Measurements from ENCODE around the gene NR2F1. TPM values are rescaled to one million over a fixed set of nuclear protein-coding genes. Genes with fewer than 3 reads are reported as not detected.

Gene NR2F1
- total and polyA plus RNA-seq, 2 experiments from 2014 or later = not detected

DNA sequence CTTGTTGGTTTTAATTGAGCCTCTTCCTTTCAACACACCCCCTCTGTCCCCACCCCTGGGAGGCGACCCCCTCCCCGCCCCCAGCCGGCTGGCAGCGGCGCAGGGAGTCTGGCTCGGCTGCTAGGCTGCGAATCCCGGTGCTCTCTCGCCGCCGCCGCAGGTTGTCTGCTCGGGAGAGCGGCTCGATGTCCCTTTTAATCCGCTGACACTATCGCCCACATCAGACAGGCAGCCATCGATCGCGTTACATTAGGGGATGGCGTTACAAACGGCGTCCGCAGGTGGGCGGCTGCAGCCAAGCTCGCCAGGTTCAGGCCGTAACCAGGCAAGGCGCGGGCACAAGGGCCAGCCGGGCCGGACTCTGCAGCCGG lies 3.3 kb upstream of the NR2F1 start:
- Histone ChIP-seq H3K27me3 (ENCODE audit: insufficient read depth) (peaks cover 95% of the 10 kb centered on the region), H3K36me3 (ENCODE audit: insufficient read depth) (no peaks in the 10 kb centered on the region), H4K20me1 (replicated peaks; ENCODE audit: insufficient read depth) (peaks cover 34% of the 10 kb centered on the region), H3K79me2 (replicated peaks; ENCODE audit: insufficient read depth) (no peaks in the 10 kb centered on the region), H3K4me1 (ENCODE audit: insufficient read depth) (peaks cover 72% of the 10 kb centered on the region), H2AFZ (peak overlapping the region; percentile 69), H3K4me2 (peak overlapping the region; percentile 95), H3K9me2 (ENCODE audit: insufficient read depth) (no peaks in the 10 kb centered on the region), H3K4me3 (peak overlapping the region; percentile 69), H3K27ac (ENCODE audit: low read depth) (no peak overlapping the region), H3F3A (replicated peaks; ENCODE audit: low read depth) (peaks cover 21% of the 10 kb centered on the region; the same call in 1 of the 2 replicates)
- TF ChIP-seq EZH2phosphoT487 (IDR thresholded peaks at IDR 0.05; ENCODE audit: unreplicated experiment) = peak; percentile 92
- TF ChIP-seq CREB1 (CRISPR knock-in tag; IDR thresholded peaks at IDR 0.05; ENCODE audit: low read depth) = no peak
- TF ChIP-seq, protein P1, sequence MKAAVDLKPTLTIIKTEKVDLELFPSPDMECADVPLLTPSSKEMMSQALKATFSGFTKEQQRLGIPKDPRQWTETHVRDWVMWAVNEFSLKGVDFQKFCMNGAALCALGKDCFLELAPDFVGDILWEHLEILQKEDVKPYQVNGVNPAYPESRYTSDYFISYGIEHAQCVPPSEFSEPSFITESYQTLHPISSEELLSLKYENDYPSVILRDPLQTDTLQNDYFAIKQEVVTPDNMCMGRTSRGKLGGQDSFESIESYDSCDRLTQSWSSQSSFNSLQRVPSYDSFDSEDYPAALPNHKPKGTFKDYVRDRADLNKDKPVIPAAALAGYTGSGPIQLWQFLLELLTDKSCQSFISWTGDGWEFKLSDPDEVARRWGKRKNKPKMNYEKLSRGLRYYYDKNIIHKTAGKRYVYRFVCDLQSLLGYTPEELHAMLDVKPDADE (IDR thresholded peaks at IDR 0.05) = no peak
- no peak overlapping the region for H3K4me3 Mint-ChIP-seq
- ATAC-seq = no peak; the same call in 2 of the 3 replicates
- H3K9me3 Mint-ChIP-seq = no peaks in the 10 kb centered on the region; the same call in 2 of the 3 replicates
- H3K27me3 Mint-ChIP-seq (ENCODE audit: insufficient read depth, low read depth, poor library complexity) = no peaks in the 10 kb centered on the region
- peak; percentile 68 for DNase-seq (ENCODE audit: low spot score)
- H3K36me3 Mint-ChIP-seq (ENCODE audit: low read depth) = no peaks in the 10 kb centered on the region; the same call in 2 of the 3 replicates
- H3K4me1 Mint-ChIP-seq = peaks cover 30% of the 10 kb centered on the region
- H3K27ac Mint-ChIP-seq = no peak overlapping the region

DNA sequence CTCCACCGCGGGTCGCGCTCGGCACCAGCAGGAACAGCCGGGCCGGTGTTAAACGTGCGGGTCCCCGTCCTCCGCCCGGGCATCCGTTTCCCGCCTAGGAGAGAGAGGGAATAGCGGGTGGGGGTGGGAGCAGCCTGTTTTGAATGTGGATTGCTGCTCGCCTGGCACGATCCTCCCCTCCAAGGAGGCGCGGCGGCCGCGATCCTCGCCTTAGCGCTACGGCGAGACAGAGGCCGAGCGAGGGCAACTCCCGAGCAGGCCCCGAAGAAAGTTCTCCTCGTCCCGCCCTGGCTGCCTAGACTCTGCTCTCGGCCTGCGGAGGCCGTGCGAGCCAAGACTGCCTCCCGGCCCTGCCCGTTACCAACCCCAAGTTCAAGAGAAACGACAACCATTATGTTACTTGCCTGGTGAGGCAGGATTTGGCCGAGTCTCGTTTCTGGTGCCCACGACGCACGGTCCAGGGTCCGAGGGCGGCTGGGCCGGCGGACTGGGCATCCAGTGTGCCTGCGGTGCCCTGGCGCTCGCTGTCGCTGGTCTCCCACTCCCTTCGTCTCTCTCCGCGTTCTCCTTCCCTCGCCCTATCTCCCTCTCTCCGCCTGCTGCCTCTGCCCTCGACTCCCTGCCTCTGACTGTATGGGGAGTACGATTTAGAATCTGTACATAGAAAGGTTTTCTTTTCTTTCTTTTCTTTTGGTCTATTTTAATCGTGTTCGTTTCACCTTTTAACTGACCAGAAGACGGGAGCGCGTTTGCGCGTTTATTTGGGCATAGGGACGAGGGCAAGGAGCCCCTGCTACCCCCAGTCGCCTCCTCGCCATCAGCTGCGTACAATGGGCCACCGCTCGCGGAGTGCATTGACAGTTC lies 2.7 kb upstream of the NR2F1 start:
- H3K9me3 Mint-ChIP-seq = no peaks in the 10 kb centered on the region; the same call in 2 of the 3 replicates
- Histone ChIP-seq H3K4me2 (peak overlapping the region; percentile 95), H3K79me2 (replicated peaks; ENCODE audit: insufficient read depth) (no peaks in the 10 kb centered on the region), H3K36me3 (ENCODE audit: insufficient read depth) (no peaks in the 10 kb centered on the region), H3K9me2 (ENCODE audit: insufficient read depth) (no peaks in the 10 kb centered on the region), H4K20me1 (replicated peaks; ENCODE audit: insufficient read depth) (peaks cover 27% of the 10 kb centered on the region), H3K4me1 (ENCODE audit: insufficient read depth) (peaks cover 66% of the 10 kb centered on the region), H3K27me3 (ENCODE audit: insufficient read depth) (peaks cover 95% of the 10 kb centered on the region), H3K4me3 (peak overlapping the region; percentile 69), H2AFZ (peak overlapping the region; percentile 69), H3F3A (replicated peaks; ENCODE audit: low read depth) (peaks cover 21% of the 10 kb centered on the region; the same call in 1 of the 2 replicates), H3K27ac (ENCODE audit: low read depth) (no peak overlapping the region)
- no peaks in the 10 kb centered on the region; the same call in 2 of the 3 replicates for H3K36me3 Mint-ChIP-seq (ENCODE audit: low read depth)
- TF ChIP-seq EZH2phosphoT487 (IDR thresholded peaks at IDR 0.05; ENCODE audit: unreplicated experiment) (peak; percentile 10), EZH2 (IDR thresholded peaks at IDR 0.05; ENCODE audit: low read depth, unreplicated experiment) (peak; percentile 95)
- TF ChIP-seq, protein P2, sequence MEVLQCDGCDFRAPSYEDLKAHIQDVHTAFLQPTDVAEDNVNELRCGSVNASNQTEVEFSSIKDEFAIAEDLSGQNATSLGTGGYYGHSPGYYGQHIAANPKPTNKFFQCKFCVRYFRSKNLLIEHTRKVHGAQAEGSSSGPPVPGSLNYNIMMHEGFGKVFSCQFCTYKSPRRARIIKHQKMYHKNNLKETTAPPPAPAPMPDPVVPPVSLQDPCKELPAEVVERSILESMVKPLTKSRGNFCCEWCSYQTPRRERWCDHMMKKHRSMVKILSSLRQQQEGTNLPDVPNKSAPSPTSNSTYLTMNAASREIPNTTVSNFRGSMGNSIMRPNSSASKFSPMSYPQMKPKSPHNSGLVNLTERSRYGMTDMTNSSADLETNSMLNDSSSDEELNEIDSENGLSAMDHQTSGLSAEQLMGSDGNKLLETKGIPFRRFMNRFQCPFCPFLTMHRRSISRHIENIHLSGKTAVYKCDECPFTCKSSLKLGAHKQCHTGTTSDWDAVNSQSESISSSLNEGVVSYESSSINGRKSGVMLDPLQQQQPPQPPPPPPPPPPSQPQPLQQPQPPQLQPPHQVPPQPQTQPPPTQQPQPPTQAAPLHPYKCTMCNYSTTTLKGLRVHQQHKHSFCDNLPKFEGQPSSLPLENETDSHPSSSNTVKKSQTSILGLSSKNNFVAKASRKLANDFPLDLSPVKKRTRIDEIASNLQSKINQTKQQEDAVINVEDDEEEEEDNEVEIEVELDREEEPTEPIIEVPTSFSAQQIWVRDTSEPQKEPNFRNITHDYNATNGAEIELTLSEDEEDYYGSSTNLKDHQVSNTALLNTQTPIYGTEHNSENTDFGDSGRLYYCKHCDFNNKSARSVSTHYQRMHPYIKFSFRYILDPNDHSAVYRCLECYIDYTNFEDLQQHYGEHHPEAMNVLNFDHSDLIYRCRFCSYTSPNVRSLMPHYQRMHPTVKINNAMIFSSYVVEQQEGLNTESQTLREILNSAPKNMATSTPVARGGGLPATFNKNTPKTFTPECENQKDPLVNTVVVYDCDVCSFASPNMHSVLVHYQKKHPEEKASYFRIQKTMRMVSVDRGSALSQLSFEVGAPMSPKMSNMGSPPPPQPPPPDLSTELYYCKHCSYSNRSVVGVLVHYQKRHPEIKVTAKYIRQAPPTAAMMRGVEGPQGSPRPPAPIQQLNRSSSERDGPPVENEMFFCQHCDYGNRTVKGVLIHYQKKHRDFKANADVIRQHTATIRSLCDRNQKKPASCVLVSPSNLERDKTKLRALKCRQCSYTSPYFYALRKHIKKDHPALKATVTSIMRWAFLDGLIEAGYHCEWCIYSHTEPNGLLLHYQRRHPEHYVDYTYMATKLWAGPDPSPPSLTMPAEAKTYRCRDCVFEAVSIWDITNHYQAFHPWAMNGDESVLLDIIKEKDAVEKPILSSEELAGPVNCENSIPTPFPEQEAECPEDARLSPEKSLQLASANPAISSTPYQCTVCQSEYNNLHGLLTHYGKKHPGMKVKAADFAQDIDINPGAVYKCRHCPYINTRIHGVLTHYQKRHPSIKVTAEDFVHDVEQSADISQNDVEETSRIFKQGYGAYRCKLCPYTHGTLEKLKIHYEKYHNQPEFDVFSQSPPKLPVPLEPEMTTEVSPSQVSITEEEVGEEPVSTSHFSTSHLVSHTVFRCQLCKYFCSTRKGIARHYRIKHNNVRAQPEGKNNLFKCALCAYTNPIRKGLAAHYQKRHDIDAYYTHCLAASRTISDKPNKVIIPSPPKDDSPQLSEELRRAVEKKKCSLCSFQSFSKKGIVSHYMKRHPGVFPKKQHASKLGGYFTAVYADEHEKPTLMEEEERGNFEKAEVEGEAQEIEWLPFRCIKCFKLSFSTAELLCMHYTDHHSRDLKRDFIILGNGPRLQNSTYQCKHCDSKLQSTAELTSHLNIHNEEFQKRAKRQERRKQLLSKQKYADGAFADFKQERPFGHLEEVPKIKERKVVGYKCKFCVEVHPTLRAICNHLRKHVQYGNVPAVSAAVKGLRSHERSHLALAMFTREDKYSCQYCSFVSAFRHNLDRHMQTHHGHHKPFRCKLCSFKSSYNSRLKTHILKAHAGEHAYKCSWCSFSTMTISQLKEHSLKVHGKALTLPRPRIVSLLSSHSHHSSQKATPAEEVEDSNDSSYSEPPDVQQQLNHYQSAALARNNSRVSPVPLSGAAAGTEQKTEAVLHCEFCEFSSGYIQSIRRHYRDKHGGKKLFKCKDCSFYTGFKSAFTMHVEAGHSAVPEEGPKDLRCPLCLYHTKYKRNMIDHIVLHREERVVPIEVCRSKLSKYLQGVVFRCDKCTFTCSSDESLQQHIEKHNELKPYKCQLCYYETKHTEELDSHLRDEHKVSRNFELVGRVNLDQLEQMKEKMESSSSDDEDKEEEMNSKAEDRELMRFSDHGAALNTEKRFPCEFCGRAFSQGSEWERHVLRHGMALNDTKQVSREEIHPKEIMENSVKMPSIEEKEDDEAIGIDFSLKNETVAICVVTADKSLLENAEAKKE (CRISPR knock-in tag; IDR thresholded peaks at IDR 0.05) = no peak
- ATAC-seq (peak; percentile 18), DNase-seq (ENCODE audit: low spot score) (peak; percentile 69)
- H3K27ac Mint-ChIP-seq = no peak overlapping the region
- no peak overlapping the region; the same call in 2 of the 3 replicates for H3K4me3 Mint-ChIP-seq
- peaks cover 3% of the 10 kb centered on the region for H3K27me3 Mint-ChIP-seq (ENCODE audit: insufficient read depth, low read depth, poor library complexity)
- H3K4me1 Mint-ChIP-seq = peaks cover 30% of the 10 kb centered on the region
